ENCODE measurements around the gene RAB39A.
"Not testable (repeated sequence)": the region's sequence is repeated elsewhere in the genome, so short reads cannot be mapped to it uniquely, and the experiment has no call there.

Gene RAB39A

DNA sequence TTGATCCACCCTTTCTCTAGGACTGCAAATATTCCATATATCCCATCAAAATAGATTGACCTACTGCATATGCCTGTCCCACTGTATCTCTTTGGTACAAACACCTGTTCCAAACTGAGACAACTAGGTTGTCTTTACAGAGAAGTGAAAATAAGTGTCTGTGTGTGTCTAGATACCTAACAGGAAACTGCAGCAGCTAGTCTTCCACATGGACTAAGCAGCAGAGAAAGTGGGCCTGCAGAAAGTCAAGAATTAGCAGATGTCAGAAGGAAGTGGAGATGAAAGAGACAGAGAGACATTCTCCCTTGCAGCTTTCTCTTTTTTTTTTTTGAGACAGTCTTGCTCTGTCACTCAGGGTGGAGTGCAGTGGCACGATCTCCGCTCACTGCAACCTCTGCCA, 3.9 kb upstream of the RAB39A start:
- Histone ChIP-seq H3K4me1 (ENCODE audit: control insufficient read depth, insufficient read depth, low read length) (no peaks in the 10 kb centered on the region), H3K9me3 (ENCODE audit: control insufficient read depth, insufficient read depth, low read length) (no peaks in the 10 kb centered on the region), H3K4me3 (ENCODE audit: low read length) (no peak overlapping the region), H3K27ac (ENCODE audit: low read length) (no peak overlapping the region), H3K27me3 (ENCODE audit: control insufficient read depth, insufficient read depth, low read length) (no peaks in the 10 kb centered on the region), H3K36me3 (ENCODE audit: control insufficient read depth, insufficient read depth, low read length) (no peaks in the 10 kb centered on the region)
- DNase-seq (ENCODE audit: low read depth, low spot score): no peak
- no CpG with 5 or more reads among the region's 2 CpGs for WGBS (ENCODE audit: insufficient coverage, insufficient read length)

DNA sequence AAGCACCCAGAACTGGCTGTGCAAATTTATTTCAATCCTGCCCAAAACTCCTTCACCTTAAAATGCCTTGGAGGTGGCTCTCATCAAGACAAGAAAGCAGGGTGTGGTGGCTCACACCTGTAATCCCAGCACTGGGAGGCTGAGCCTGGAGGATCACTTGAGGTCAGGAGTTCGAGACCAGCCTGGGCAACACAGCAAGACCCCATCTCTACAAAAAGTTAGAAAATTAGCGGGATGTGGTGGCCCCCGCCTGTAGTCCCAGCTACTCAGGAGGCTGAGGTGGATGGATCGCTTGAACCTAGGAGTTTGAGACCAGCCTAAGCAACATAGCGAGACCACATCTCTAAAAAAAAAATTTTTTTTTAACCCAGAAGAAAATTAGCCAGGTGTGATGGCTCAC, 689 bp upstream of the RAB39A start:
- H3K27ac ChIP-seq (ENCODE audit: low read length): no peak overlapping the region
- H3K27me3 ChIP-seq (ENCODE audit: control insufficient read depth, insufficient read depth, low read length): no peaks in the 10 kb centered on the region
- H3K4me3 ChIP-seq (ENCODE audit: low read length): peak overlapping the region; percentile 26; the same call in 1 of the 2 replicates
- WGBS (ENCODE audit: insufficient coverage, insufficient read length): no CpG with 5 or more reads among the region's 5 CpGs
- H3K9me3 ChIP-seq (ENCODE audit: control insufficient read depth, insufficient read depth, low read length): no peaks in the 10 kb centered on the region
- no peaks in the 10 kb centered on the region for H3K36me3 ChIP-seq (ENCODE audit: control insufficient read depth, insufficient read depth, low read length)
- DNase-seq (ENCODE audit: low read depth, low spot score): no peak
- H3K4me1 ChIP-seq (ENCODE audit: control insufficient read depth, insufficient read depth, low read length): no peaks in the 10 kb centered on the region

DNA sequence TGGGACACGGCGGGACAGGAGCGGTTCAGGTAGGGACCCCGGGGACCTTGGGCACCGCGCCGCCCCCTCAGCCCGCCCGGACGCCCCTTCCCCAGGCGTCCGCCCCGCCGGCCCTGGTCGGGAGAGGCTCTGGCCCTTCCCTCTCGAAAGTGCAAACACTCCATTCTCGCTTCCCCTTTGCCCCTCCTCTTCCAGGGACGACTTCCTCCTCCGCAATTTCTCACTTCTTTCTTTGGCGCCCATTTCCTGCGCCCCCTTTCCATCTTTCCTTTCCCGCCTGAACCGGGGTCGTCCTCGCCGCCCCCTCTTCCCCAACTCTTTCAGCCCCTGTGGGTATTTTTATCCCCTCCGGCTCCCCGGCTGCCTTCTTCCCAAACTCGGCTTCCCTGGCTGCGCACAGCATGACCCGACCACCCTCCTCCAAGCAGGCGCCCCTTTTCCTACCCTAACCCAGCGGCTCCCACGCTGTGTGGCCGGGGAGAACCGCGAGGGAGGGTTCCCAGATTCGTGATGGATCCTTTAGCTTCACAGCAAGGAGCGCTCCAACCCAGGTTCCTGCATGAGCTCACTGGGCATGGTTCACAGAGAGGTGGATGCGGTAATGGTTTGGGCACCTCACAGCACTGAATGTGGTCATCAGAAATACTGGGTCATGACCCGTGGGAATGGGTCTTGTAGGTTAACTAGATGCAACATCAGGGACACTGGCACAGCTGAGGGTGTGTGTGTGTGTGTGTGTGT, 689 bp downstream of the RAB39A start:
- H3K27me3 ChIP-seq (ENCODE audit: control insufficient read depth, insufficient read depth, low read length): no peaks in the 10 kb centered on the region
- no CpG with 5 or more reads among the region's 41 CpGs for WGBS (ENCODE audit: insufficient coverage, insufficient read length)
- no peaks in the 10 kb centered on the region for H3K9me3 ChIP-seq (ENCODE audit: control insufficient read depth, insufficient read depth, low read length)
- H3K36me3 ChIP-seq (ENCODE audit: control insufficient read depth, insufficient read depth, low read length): no peaks in the 10 kb centered on the region
- peak overlapping the region; percentile 98 for H3K4me3 ChIP-seq (ENCODE audit: low read length)
- no peak for DNase-seq (ENCODE audit: low read depth, low spot score)
- no peaks in the 10 kb centered on the region for H3K4me1 ChIP-seq (ENCODE audit: control insufficient read depth, insufficient read depth, low read length)
- H3K27ac ChIP-seq (ENCODE audit: low read length): no peak overlapping the region

DNA sequence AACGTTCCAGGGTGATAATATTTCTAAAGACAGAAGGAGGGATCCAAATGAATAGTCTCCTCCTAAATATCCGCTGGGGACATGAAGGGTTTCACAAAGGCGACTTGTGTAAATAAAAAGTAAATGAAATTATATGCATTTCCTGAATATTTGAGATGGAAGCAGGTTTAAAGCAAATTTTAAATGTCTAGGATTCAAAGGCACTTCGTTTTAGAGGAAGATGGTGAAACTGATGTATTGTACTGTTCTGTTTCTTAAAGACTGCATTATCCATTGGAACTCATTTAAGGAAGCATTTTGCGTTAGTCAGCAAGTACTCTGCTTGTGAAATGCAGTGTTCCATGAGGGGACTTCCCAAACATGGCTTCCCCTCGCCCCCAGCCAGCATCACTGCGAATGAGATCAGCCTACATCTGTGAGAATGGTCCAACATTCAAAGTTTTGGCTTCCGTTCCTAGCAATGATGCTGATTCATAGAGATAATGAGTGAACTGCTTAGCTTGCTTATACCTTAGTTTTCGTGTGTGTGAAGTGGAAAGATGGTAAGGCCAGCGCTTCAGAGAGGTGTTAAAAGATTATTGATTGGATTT, 1.5 kb downstream of the RAB39A start:
- WGBS (ENCODE audit: insufficient coverage, insufficient read length): no CpG with 5 or more reads among the region's 10 CpGs
- H3K4me1 ChIP-seq (ENCODE audit: control insufficient read depth, insufficient read depth, low read length): no peaks in the 10 kb centered on the region
- no peaks in the 10 kb centered on the region for H3K9me3 ChIP-seq (ENCODE audit: control insufficient read depth, insufficient read depth, low read length)
- no peak overlapping the region for H3K27ac ChIP-seq (ENCODE audit: low read length)
- H3K4me3 ChIP-seq (ENCODE audit: low read length): peak overlapping the region; percentile 98; the same call in 1 of the 2 replicates
- DNase-seq (ENCODE audit: low read depth, low spot score): no peak
- no peaks in the 10 kb centered on the region for H3K36me3 ChIP-seq (ENCODE audit: control insufficient read depth, insufficient read depth, low read length)
- H3K27me3 ChIP-seq (ENCODE audit: control insufficient read depth, insufficient read depth, low read length): no peaks in the 10 kb centered on the region

DNA sequence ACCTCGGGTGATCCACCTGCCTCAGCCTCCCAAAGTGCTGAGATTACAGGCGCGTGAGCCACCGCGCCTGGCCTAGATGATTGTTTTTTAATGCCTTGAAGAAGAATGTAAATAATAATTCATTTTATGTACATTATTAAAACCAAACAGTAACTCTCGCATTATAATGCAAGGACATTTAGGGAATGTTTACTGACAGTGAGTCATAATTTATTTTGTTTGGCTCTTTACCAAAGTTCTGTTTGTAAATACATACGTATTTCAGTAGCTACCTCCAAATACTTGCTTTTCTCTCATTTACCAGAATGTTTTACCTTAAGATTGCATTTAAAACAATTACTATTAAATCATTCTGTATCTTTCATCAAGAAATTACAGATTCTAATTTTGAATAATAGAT, 3.0 kb downstream of the RAB39A start:
- Histone ChIP-seq H3K27me3 (ENCODE audit: control insufficient read depth, insufficient read depth, low read length) (no peaks in the 10 kb centered on the region), H3K4me3 (ENCODE audit: low read length) (no peak overlapping the region), H3K4me1 (ENCODE audit: control insufficient read depth, insufficient read depth, low read length) (no peaks in the 10 kb centered on the region), H3K27ac (ENCODE audit: low read length) (no peak overlapping the region), H3K9me3 (ENCODE audit: control insufficient read depth, insufficient read depth, low read length) (no peaks in the 10 kb centered on the region), H3K36me3 (ENCODE audit: control insufficient read depth, insufficient read depth, low read length) (no peaks in the 10 kb centered on the region)
- DNase-seq (ENCODE audit: low read depth, low spot score): no peak
- no CpG with 5 or more reads among the region's 7 CpGs for WGBS (ENCODE audit: insufficient coverage, insufficient read length)

DNA sequence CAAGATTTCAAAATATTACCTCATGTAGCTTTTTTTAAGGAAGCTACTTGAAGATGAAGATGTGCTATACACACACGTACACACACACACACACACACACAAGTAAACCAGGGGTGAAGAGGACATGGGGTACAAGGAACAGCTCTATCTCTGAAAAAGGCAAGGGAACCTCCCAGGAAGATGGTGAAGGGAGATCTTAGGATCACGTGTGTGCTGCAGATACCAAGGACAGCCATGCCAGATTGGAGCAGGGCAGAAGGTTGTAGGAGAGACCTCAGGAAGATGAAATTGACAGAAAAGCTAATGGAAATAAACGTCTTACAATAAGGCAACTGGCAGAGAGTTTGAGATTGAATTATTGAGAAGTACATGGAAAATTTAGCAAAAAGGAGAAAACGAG, 19.7 kb downstream of the RAB39A start:
- 100% methylated on average over 1 of the region's 4 CpGs for WGBS (ENCODE audit: insufficient coverage, insufficient read length)
- Histone ChIP-seq H3K9me3 (ENCODE audit: control insufficient read depth, insufficient read depth, low read length) (no peaks in the 10 kb centered on the region), H3K36me3 (ENCODE audit: control insufficient read depth, insufficient read depth, low read length) (no peaks in the 10 kb centered on the region), H3K4me3 (ENCODE audit: low read length) (no peak overlapping the region), H3K4me1 (ENCODE audit: control insufficient read depth, insufficient read depth, low read length) (no peaks in the 10 kb centered on the region), H3K27me3 (ENCODE audit: control insufficient read depth, insufficient read depth, low read length) (no peaks in the 10 kb centered on the region), H3K27ac (ENCODE audit: low read length) (no peak overlapping the region)
- DNase-seq (ENCODE audit: low read depth, low spot score): no peak

DNA sequence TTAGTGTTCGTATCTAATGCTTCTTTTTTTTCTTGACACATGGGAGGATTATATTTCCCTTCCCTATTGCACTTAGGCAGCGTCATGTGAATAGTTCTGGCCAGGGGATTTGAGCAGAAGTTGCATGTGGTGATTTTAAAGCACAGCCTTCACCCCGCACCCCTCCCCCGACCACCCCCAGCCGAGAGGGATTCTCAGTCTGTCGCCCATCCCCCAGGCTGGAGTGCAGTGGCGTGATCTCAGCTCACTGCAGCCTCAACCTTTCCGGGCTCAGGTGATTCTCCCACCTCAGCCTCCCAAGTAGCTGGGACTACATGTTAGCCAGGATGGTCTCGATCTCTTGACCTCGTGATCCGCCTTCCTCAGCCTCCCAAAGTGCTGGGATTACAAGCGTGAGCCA, 20.1 kb downstream of the RAB39A start:
- not testable (repeated sequence) for H3K27ac ChIP-seq (ENCODE audit: low read length); H3K4me1 ChIP-seq (ENCODE audit: control insufficient read depth, insufficient read depth, low read length); H3K36me3 ChIP-seq (ENCODE audit: control insufficient read depth, insufficient read depth, low read length); H3K4me3 ChIP-seq (ENCODE audit: low read length); H3K9me3 ChIP-seq (ENCODE audit: control insufficient read depth, insufficient read depth, low read length); DNase-seq (ENCODE audit: low read depth, low spot score); H3K27me3 ChIP-seq (ENCODE audit: control insufficient read depth, insufficient read depth, low read length)
- no CpG with 5 or more reads among the region's 12 CpGs for WGBS (ENCODE audit: insufficient coverage, insufficient read length)

DNA sequence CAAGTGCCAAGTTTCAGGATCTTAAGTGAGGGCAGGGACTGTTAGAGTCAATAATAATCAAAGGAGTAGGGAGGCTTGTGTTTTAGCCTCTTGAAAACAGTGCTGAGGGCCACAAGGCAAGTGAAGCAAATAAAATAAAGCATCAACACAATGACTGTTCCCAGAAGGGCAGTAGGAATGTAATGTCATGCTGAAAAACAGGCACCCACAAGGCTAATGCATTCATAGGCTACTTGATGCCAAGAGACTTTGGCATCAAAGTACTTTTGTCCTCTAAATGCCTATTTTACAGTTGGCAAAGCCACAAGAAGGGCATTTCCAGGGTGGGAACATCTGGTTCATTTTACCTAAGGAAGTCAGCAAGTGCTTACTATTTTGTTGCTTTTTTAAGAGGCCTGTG, 22.9 kb downstream of the RAB39A start:
- H3K27ac ChIP-seq (ENCODE audit: low read length): no peak overlapping the region
- no peak overlapping the region for H3K4me3 ChIP-seq (ENCODE audit: low read length)
- DNase-seq (ENCODE audit: low read depth, low spot score): no peak
- no peaks in the 10 kb centered on the region for H3K27me3 ChIP-seq (ENCODE audit: control insufficient read depth, insufficient read depth, low read length)
- 0 out of 2 replicates have a peak, but pooled peaks cover under 1% of the 10 kb centered on the region for H3K4me1 ChIP-seq (ENCODE audit: control insufficient read depth, insufficient read depth, low read length)
- H3K9me3 ChIP-seq (ENCODE audit: control insufficient read depth, insufficient read depth, low read length): no peaks in the 10 kb centered on the region
- 0 out of 2 replicates have a peak, but pooled peaks cover 2% of the 10 kb centered on the region for H3K36me3 ChIP-seq (ENCODE audit: control insufficient read depth, insufficient read depth, low read length)

DNA sequence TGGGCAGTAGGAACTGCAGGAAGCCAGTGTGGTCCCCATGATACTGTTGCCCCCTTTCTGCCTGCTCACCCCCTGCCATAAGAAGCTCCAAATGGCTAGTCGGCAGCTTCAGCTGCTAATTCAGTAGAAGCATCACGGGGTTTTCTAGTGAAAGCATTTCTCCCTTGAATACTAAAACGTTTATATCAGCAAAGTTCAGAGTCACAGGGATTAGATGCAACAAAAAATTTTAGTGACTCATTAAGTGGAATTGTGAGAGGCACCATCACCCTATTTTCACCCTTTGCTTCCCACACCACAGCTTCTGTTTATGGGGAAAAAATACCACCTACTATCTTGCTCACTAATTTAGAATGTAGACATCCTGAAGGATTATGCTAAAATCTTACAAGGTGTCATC, 25.2 kb downstream of the RAB39A start:
- H3K9me3 ChIP-seq (ENCODE audit: control insufficient read depth, insufficient read depth, low read length): no peaks in the 10 kb centered on the region
- no peak overlapping the region for H3K4me3 ChIP-seq (ENCODE audit: low read length)
- DNase-seq (ENCODE audit: low read depth, low spot score): no peak
- no peaks in the 10 kb centered on the region for H3K27me3 ChIP-seq (ENCODE audit: control insufficient read depth, insufficient read depth, low read length)
- no peak overlapping the region for H3K27ac ChIP-seq (ENCODE audit: low read length)
- 0 out of 2 replicates have a peak, but pooled peaks cover 2% of the 10 kb centered on the region for H3K4me1 ChIP-seq (ENCODE audit: control insufficient read depth, insufficient read depth, low read length)
- WGBS (ENCODE audit: insufficient coverage, insufficient read length): no CpG with 5 or more reads among the region's 3 CpGs
- H3K36me3 ChIP-seq (ENCODE audit: control insufficient read depth, insufficient read depth, low read length): 0 out of 2 replicates have a peak, but pooled peaks cover 2% of the 10 kb centered on the region

DNA sequence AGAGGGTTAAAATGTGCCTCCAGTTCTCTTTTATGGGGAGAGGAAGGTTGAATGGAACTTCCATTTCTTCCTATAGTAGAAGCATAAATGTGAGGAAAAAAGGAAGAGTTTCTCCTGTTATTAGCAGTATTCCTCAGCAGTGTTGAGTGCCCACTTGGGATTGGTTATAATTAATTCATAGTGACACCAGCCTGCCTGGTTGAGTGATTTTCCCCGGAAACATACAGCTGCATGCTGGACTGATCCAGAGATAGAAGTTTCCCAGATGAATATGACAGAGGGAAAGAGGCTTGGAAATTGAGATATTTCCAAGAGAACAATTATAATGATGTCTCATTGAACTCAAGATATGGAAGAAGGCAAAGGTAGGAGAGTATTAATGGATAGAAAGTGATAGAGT, 28.3 kb downstream of the RAB39A start:
- Histone ChIP-seq H3K4me1 (ENCODE audit: control insufficient read depth, insufficient read depth, low read length) (0 out of 2 replicates have a peak, but pooled peaks cover 2% of the 10 kb centered on the region), H3K27me3 (ENCODE audit: control insufficient read depth, insufficient read depth, low read length) (no peaks in the 10 kb centered on the region), H3K9me3 (ENCODE audit: control insufficient read depth, insufficient read depth, low read length) (no peaks in the 10 kb centered on the region), H3K36me3 (ENCODE audit: control insufficient read depth, insufficient read depth, low read length) (0 out of 2 replicates have a peak, but pooled peaks cover 2% of the 10 kb centered on the region), H3K4me3 (ENCODE audit: low read length) (no peak overlapping the region), H3K27ac (ENCODE audit: low read length) (no peak overlapping the region)
- no CpG with 5 or more reads among the region's 1 CpG for WGBS (ENCODE audit: insufficient coverage, insufficient read length)
- no peak for DNase-seq (ENCODE audit: low read depth, low spot score)
